HG03439 (cell line): ENCODE results near the gene MCTP1.

Source experiments
- ATAC-seq: cut with Tn5 transposase; IDR thresholded peaks from one replicate; pipeline ENCODE4 v1.9.1; 2021; ENCODE audit warnings: mild to moderate bottlenecking, moderate library complexity; ENCODE audit not compliant: unreplicated experiment

The MCTP1 gene

DNA sequence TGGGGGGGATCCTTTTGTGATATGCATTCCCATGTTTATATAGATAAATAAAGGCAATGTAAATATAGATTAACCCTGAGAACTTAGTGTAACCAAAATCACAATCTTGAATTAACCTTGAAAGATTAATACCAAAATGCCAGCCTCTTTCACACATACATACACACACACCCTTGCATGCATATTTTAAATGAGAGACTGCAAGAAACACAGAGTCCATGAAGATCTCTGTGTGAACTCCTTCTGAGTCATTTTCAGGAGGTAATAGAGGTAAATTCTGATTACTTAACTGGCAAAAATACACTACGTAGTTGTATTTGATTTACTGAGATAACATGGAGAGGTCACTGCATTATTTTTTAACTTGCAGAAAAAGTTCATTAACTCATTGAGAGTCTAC is 548.4 kb downstream of the MCTP1 start:
- ATAC-seq: no peak

DNA sequence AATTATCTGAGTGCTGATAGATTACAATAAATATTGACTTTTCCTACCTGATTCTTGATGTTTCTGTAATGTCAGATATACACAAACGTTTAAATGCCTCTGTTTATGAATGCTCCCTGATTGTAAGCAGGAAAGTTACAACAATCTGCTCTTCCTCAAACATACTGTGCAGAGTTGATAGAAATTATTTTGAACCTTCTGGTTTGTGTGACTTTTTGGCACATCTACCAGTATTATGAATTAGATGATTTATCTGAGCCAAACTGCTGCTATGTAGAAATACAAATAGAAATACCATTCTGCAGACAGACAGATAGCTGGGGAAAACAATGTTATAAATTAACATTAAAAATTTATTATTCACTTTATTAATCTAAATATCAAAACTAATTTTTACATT is 553.4 kb downstream of the MCTP1 start:
- ATAC-seq: no peak

DNA sequence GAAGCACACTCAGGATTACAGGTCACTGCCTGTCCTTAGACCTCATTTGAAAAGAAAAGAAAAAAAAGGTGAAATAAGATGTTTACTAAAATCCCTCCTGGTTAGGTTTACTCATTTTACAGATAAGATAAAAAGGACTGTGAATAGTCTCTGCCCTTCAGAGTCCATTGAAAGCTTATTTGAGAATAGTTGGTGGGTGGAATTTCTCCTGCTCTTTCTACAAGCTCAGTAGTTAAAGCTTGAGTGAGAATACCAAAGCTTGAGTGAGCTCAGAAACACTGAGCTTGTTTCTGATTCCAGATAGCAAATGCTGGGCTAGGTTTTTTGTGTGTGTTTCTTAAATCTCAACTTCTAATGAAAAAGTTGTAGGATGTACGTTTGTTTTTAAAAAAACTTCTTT is 559.8 kb downstream of the MCTP1 start:
- no peak for ATAC-seq

DNA sequence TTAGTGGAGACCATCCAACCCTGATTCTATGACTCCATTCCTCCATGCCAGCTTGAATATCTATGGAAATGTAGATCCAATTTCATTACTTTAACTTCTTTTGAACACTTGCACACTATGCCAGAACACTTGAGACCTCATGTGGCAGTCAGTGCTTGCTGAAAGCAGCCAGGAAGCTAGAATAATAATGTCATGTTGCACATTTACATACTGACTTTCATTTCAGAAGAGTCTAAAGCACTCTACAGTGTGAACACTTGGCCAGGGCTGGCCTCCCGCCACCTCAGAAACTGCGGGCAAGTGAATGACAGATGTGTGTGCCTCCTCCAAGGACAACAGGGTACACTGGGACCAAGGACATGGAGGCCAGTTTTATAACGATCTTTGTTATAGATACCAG is 569.1 kb downstream of the MCTP1 start:
- no peak for ATAC-seq

DNA sequence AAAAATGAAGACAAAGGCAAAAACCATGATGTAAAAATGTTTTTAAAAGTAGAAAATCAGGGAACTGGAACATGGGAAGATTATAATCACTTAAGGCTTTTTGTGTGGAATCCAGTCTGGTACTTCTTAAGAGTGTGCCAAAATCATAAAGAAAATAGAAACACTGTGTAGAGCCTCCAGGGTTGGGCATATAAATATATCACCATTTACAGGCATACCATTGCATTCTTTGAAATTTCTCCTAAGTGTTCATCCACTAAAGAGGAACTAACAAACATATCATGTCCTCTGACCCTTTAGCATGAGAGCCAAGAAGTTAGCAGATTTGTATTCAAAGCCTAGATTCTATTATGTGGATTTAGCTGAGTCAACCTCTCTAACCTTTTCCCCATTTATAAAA is 573.1 kb downstream of the MCTP1 start:
- ATAC-seq: no peak

DNA sequence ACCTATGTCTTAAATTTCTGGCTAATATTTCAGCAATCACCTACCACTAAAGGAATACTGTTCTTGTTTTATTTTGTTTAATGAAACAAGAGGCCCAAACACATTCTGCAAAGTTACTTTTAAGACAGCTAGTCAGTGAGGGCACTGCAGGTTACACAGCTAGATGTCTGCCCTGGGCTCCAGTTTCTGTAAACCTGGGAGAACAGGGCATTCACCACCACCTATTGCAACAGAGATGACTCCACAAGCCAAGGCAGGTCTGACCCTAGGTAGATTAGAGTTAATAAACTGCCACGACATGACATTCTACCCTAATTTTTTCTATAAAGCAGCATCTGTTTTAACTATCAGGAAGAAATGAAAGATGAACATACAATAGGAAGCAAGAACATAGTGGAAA is 575.6 kb downstream of the MCTP1 start:
- ATAC-seq: no peak

DNA sequence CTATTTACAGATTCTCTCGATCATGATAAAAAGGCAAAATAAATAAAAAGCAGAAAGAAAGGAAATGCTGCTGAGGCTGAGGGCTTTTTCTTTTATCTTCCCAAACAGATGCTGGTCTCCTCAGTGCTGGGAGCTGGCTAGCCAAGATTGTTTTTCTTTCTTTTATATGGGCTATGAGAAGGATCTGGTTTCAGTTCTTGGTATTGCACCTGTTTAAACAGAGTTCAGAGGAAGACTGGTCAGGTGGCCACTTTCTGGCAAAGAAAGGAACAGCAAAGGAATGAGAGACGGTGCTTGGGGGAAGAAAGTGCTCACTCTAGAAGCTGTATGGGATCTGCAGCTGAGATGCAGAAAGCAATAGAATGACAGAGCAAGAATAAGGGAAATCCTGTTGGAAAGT is 577.5 kb downstream of the MCTP1 start:
- ATAC-seq: no peak

DNA sequence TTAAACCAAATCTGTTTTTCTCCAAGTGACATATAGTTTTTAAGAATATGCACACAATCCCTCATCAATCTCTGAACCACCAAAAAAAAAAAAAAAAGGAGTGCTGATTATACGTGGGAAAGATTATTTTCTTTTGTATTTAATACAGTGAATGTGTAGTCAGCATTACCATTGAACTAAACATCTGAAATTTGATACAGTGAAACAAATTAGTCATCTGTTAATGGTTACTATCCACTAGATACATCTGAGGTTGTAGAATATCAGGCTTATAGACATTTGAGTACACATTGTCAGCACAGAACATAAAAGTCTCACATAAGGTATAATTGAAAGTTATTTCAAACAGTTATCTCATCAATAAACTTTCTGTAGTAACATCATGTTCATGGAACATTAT is 579.5 kb downstream of the MCTP1 start:
- ATAC-seq: no peak

DNA sequence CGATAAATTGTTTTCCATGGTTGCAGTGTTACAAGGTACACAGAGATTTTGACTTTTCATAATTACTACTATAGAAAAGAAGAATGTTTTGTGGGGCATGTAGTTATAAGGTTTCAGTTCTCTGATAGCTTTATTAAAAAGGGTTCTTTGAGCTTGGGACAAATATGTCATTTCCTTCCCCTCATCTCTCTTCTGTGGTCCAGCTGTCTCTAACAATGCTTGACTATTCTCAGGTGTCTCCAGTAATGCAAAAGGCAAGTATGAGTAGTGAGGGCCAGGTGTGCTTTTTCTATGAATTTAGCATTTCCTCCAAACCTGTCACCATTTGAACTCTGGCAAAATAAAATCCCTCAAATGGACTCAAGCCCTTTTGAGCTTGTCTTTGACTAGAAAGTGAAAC is 582.2 kb downstream of the MCTP1 start:
- peak; percentile 41 for ATAC-seq

DNA sequence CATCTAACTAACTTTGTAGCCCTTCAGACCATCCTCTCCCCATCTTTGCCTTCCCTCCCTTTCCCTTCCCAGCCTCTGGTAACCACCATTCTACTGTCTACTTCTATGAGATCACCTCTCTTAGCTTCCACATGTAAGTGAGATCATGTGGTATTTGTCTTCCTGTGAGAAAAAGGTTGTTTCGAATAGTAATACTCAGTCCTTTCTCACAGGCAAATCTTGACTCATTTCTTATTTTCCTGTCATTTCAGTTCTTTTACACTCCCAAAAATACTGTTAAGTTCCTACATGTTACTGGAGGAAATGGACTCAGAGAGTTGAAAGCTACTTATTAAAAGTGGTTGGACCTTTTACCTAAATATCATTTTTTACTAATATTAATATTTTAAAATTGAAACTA is 584.3 kb downstream of the MCTP1 start:
- ATAC-seq: peak; percentile 79

DNA sequence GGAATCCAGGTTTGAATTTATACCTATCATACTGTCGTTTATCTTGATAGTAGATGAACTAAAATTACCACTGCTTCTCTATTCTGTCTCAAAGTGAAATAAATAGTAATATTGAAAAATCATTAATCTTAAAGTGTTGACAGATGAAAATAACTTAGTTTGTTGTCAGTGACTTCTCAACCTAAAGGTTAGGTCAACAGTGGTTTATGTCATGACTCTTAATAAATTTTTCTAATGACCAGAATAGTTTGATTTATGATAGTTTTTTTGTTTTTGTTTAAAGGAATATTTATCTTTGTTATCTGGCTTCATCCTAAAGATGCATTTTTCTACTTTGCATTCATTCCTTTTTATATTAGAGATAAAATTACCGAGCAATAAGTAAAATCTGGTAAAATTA is 585.3 kb downstream of the MCTP1 start:
- no peak for ATAC-seq

DNA sequence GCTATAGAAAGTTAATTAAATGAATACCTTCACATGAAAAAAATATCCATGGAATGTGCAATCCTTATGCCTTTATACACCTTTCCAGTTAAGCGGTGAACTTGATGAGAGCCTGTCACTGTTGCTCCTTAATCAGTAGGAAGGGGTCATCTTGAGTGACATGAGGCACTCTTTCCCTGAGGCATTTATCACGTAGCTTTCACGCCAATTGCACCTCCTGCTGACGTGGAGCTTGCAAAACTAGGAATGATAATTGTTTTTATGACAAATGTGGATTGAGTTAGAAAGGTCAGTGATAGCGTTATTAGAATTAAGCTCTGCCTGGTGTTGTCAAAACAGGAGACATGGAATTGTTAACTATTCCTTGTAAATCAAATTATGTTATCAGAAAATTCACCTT is 586.7 kb downstream of the MCTP1 start:
- ATAC-seq: no peak

DNA sequence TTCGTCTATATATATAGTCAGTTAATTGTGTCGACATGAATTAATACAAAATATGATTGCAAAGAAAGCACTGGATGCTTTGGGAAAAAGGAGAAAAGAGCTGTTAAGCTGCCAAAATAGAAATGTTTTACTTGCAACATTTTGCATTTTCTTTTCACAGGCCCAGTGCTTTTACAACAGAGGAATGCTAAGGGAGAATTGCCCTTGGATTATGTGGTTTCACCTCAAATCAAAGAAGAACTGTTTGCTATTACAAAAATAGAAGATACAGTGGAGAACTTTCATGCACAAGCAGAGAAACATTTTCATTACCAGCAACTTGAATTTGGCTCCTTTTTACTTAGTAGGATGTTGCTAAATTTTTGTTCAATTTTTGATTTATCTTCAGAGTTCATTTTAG is 590.2 kb downstream of the MCTP1 start:
- no peak for ATAC-seq

DNA sequence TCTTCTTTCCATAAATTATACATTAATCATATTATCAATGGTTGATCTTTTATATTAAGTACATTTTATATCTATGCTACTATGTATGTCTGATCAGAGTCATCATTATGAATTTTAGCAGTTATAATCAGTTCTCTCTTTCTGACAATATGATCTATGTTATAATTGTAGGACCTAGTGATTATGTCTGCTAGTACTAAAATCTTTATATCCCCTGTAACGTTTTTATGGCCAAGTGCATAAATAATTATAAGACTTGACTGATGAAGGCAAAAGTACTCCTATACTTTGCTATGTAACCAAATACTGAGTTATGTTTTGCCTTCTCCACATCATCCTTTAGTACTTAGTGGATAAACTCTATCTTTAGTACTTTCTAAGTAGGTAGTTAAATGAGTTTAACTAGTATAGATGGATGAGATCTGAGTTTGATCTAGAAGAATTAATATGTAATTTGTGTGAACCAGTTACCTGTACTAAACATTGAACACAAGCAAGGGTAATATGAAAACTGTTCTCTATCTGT is 591.0 kb downstream of the MCTP1 start:
- no peak for ATAC-seq

DNA sequence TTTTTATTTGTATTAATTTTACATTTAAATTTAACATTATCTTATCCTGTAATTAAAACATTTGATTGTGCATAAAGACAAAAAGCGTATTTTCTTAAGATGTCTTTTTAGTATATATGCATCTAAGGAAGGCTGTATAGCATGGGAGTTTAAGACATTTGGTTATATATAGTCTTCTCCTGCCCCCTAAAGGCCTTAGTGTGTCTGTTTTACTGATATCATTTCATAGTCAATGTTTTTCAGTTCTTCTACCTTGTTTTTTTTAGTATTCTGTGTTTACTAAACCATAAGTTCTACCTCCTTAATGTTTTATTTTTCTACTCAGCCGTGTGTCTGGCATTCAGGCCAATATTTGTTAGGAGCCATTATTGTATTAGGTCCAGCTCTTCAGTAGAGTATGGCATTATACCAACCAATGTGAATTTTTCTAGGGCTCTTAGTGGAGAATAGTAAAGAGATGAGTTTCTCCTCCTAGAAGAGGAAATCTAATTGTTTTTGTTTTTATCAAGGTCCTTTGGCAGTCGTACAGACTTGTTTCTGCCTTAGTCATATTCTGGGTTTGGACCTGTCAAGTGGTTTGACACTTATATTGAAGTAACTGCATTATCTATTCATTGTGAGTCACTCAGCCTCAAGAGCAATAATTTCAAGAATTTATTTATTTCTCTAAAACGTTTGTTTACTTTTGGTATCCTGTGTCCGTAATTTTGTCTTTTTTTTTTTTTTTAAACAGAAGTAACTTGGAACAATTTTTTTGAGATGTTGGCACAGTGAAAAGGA is 591.7 kb downstream of the MCTP1 start:
- ATAC-seq: no peak

DNA sequence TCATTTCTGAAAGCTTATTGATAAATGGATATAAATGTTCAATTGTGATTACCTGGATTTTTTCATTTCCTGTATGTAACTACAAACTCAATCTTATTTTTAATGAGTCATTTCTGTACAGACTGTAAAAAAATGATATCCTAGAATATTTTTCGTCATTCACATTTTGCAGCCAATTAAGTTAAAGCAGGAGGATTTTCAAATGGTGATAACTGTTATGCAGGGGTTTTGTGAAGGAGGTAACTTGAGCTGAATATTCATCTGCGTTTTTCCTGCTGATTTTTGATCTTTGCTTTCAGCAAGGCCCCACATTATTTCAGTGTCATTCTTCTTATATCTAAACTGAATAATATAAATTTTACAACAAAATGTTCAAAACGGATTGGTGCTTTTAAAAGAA is 592.3 kb downstream of the MCTP1 start:
- no peak for ATAC-seq

DNA sequence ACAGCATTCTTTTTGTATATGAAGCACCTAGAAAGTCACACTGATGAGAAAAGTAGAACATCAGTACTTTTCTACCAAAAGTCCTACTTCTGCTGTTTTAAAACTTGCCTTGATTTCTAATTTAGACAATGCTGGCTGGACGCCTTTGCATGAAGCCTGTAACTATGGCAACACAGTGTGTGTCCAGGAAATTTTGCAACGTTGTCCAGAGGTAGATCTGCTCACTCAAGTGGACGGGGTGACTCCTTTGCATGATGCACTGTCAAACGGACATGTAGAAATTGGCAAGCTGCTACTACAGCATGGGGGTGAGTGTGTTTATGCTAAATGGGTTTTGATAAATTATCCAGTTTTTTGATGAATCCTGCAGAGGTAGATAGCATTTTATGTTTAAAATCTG is 592.9 kb downstream of the MCTP1 start:
- no peak for ATAC-seq

DNA sequence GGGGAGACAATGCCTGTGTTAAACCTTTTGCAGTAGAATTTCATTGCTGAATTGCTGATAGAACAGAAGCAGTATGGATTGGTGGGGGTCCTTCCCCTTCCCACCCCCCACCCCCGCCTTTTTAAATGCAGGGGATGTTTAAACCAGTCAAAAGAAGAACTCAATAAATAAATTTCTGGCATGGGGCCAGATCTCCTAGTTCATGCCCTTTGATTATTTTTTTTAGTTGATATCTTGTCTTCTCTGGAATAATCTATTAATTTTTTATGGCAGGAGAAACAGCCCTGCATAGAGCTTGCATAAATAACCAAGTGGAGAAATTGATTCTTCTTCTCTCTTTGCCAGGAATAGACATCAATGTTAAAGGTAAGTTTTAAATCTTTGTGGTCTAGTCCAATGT is 593.6 kb downstream of the MCTP1 start:
- ATAC-seq: no peak

DNA sequence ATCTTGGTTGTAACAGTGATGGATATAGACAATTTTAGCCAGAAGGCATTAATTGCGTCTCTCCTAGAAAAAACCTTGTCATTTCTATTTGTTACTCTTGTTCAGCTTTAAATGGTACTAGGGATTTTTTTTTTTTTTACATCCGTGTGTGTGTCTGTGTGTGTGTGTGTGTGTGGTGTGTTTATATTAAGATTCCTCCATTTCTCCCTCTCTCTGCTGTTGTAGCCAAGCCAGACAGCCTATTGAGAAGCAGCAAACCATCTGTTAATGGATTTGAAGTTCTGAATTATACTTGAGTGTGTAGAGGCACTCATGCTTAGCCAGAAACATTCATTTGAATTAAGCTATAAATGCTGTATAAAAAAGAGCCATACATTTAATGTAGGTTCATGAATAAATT is 594.1 kb downstream of the MCTP1 start:
- no peak for ATAC-seq

DNA sequence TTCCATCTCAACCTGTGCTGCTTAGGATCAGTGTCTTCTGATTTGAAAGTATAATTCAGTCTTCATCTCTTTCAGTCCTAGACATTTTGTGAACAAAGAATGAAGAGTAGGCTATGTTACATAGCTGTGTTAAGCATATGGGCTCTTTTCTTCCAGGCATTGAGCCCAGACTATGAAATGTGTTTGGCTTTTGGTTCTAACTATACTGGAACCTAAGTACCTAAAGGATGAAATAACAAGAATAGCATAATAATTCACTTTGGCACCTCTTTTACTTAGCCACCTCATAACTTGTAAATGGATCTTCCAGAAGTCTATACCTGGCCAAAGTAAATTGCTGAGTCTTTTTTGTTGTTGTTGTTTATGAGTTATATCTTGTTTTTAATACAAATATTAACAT is 595.0 kb downstream of the MCTP1 start:
- no peak for ATAC-seq

DNA sequence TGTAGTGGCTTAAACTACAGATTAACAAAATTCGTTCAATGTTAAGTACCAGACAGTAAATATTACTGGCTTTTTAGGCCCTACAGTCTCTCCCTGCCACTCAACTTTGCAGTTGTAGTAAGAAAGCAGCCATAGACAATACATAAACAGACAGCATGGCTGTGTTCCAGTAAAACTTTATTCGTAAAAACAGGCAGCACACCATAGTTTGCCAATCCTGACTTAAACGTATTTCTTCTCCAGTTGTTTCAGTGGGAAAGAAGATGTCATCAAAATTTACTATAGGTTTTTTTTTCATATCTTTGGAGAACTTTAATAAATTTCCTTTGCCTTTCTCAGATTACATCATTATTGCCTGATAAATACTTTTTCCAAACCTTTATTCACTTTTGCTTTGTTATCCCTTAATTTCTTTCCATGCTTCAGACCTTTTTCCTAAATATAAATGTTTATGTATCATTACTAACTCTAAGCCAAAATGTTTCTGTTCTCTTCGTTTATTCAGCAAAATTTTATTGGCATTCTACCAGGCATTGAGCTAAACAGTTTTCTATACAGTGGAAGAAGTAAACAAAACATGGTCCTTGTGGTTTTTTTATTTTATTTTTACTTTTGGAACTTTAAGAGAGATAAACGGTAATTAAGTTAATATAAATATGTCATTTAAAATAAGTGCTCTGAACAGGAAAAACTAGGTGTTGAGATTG is 601.9 kb downstream of the MCTP1 start:
- ATAC-seq: no peak

DNA sequence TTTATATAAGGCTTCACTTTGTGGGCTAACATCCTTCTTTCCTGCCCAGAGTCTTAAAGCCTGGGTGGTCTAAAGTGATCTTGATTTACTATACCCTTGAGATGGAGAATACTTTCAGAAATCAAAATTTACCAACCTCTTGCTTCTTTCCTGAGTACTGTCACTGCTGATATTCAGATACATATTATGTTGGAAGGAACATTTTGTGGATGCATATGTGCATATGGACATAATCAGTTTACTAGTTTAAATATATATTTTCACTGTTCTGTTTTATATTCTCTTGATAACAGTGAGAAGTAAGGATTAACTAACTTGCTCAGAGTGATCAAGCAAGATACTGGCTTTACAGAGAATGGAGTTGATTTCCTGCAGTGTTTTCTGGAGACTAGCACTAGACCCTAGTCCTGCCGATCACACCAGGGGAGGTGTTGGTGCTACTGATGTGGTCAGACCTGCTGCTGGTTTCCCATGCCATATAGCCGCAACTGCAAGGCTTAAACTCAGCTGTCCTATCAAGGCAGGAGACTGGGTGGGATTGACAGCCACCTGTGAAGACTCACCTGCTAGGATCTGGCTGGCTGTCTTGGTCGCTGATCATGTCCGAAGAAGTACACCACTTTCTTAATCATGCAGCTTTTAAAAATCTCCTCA is 608.8 kb downstream of the MCTP1 start:
- ATAC-seq: no peak
